OCI-LY7 (cell line): Measurements from ENCODE around the gene MYO18B.

Experiments used
- EZH2phosphoT487 ChIP-seq: fragments of 200-600 bp; sonication (generic); IDR thresholded peaks from 2 replicates; pipeline ENCODE4 v1.6.1; 2018; ENCODE audit warnings: low read depth, borderline replicate concordance, mild to moderate bottlenecking, mixed run types, antibody characterized with exemption, low read length, moderate library complexity, mixed read lengths
- TF ChIP-seq, protein P1 (sequence below): fragments of 200-600 bp; sonication (generic); conservative IDR thresholded peaks from 2 replicates; pipeline ENCODE4 v1.5.1; 2014; ENCODE audit warnings: mild to moderate bottlenecking, antibody characterized with exemption, low read length, moderate library complexity, mixed read lengths

DNA sequence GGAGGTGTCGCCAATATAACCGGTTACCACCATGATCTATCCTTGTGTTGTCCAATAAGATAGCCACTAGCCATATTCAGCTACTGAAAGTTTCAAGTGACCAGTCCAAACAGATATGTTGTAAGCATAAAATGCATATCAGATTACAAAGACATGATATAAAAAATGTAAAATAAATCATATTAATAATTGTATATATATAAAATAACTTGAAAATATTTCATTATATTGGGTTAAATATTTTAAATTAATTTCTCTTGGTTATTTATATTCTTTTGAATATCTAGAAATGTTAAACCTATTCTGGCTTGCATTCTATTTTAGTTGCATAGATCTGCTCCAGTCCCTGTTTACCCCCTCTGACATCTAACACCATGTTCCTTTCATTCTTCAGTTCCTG lies 305.5 kb downstream of the MYO18B start:
- no peak for TF ChIP-seq EZH2phosphoT487
- TF ChIP-seq, protein P1, sequence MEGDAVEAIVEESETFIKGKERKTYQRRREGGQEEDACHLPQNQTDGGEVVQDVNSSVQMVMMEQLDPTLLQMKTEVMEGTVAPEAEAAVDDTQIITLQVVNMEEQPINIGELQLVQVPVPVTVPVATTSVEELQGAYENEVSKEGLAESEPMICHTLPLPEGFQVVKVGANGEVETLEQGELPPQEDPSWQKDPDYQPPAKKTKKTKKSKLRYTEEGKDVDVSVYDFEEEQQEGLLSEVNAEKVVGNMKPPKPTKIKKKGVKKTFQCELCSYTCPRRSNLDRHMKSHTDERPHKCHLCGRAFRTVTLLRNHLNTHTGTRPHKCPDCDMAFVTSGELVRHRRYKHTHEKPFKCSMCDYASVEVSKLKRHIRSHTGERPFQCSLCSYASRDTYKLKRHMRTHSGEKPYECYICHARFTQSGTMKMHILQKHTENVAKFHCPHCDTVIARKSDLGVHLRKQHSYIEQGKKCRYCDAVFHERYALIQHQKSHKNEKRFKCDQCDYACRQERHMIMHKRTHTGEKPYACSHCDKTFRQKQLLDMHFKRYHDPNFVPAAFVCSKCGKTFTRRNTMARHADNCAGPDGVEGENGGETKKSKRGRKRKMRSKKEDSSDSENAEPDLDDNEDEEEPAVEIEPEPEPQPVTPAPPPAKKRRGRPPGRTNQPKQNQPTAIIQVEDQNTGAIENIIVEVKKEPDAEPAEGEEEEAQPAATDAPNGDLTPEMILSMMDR, result no peak
